Spleen (tissue), 7 donors: Measurements from ENCODE around the gene TRIM40.

ENCODE experiments used
- POLR2A ChIP-seq, 3 donors: fragments of 450-650 bp; IDR thresholded peaks; one replicate each; pipeline ENCODE4 v1.5.1; 2017; ENCODE audit warnings: antibody characterized with exemption in 3 of 3, mild to moderate bottlenecking in 1 of 3
- POLR2AphosphoS5 ChIP-seq, 3 donors: sonication (generic); formaldehyde crosslinking; IDR thresholded peaks; one replicate each; pipeline ENCODE4 v1.5.1; 2017; ENCODE audit warnings: antibody characterized with exemption in 3 of 3
- TF ChIP-seq, protein P1 (sequence below), 11 experiments: fragments of 200-600 bp in 7 of 11; fragments of 450-650 bp in 4 of 11; sonication (generic) in 4 of 11; IDR thresholded peaks in 8 of 11; conservative IDR thresholded peaks in 3 of 11; 1 replicate in 7 of 11; 2 replicates in 4 of 11; pipeline versions ENCODE4 v1.4.0 to v1.8.0; 2016 to 2021; ENCODE audit warnings: antibody characterized with exemption in 11 of 11, inconsistent platforms in 4 of 11, mild to moderate bottlenecking in 1 of 11
- donor health status: DM: no; HTN: no; CAD: no; lungs with moderate emphysema.
- donor health status: DM: no; HTN: no; CAD: no.
- donor health status: DM: no; HTN: no; CAD: no.

- TF ChIP-seq, protein P1, sequence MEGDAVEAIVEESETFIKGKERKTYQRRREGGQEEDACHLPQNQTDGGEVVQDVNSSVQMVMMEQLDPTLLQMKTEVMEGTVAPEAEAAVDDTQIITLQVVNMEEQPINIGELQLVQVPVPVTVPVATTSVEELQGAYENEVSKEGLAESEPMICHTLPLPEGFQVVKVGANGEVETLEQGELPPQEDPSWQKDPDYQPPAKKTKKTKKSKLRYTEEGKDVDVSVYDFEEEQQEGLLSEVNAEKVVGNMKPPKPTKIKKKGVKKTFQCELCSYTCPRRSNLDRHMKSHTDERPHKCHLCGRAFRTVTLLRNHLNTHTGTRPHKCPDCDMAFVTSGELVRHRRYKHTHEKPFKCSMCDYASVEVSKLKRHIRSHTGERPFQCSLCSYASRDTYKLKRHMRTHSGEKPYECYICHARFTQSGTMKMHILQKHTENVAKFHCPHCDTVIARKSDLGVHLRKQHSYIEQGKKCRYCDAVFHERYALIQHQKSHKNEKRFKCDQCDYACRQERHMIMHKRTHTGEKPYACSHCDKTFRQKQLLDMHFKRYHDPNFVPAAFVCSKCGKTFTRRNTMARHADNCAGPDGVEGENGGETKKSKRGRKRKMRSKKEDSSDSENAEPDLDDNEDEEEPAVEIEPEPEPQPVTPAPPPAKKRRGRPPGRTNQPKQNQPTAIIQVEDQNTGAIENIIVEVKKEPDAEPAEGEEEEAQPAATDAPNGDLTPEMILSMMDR (IDR thresholded peaks at IDR 0.05 in 8 of 11, conservative IDR thresholded peaks at IDR 0.05 in 3 of 11): no peak
- TF ChIP-seq POLR2A (IDR thresholded peaks at IDR 0.05) (no peak), POLR2AphosphoS5 (IDR thresholded peaks at IDR 0.05) (no peak)
Measured at GRCh38 chr6:30167101-30167500, 31.2 kb downstream of the TRIM40 start.
